ENCODE results near the gene TMEM86A. TPM values are rescaled to one million over a fixed set of nuclear protein-coding genes. Genes with fewer than 3 reads are reported as not detected.

TMEM86A gene
- total and polyA plus RNA-seq, 2 experiments from 2014 or later = 1.7 to 5.2 TPM

DNA sequence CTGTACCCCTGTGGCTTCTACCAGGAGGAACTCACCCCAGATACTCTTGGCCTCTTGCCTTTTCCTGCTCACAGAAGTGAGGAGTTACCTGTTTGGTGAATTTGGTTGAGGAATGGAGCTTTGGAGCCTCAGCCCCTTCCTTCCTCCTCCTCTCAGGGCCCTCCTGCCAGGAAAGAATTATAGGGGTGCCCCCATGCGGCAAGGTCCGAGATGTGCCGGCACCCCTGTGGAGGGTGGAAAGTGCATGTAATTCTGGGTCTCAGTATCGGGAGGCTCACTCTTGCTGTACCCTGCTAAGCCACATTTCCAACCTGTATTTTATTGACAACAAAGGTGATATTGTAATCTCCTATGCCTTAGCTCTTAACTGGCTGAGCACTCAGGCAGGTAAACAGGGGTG is 41.1 kb downstream of the TMEM86A start:
- no peaks in the 10 kb centered on the region for H3K4me1 ChIP-seq (ENCODE audit: insufficient read depth)
- H3K9me3 ChIP-seq (ENCODE audit: low read depth) = no peaks in the 10 kb centered on the region
- no peaks in the 10 kb centered on the region for H3K27me3 ChIP-seq
- no peaks in the 10 kb centered on the region for H3K36me3 ChIP-seq (replicated peaks; ENCODE audit: insufficient read depth, low read depth)
- no peak overlapping the region for H3K27ac ChIP-seq
- TF ChIP-seq EZH2 (IDR thresholded peaks at IDR 0.05; ENCODE audit: borderline replicate concordance) = no peak
- TF ChIP-seq, protein P1, sequence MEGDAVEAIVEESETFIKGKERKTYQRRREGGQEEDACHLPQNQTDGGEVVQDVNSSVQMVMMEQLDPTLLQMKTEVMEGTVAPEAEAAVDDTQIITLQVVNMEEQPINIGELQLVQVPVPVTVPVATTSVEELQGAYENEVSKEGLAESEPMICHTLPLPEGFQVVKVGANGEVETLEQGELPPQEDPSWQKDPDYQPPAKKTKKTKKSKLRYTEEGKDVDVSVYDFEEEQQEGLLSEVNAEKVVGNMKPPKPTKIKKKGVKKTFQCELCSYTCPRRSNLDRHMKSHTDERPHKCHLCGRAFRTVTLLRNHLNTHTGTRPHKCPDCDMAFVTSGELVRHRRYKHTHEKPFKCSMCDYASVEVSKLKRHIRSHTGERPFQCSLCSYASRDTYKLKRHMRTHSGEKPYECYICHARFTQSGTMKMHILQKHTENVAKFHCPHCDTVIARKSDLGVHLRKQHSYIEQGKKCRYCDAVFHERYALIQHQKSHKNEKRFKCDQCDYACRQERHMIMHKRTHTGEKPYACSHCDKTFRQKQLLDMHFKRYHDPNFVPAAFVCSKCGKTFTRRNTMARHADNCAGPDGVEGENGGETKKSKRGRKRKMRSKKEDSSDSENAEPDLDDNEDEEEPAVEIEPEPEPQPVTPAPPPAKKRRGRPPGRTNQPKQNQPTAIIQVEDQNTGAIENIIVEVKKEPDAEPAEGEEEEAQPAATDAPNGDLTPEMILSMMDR (IDR thresholded peaks at IDR 0.05; ENCODE audit: poor library complexity) = no peak
- no peak for TF ChIP-seq EZH2phosphoT487 (IDR thresholded peaks at IDR 0.05; ENCODE audit: low read depth, severe bottlenecking, unreplicated experiment)
- no peak overlapping the region for H3K4me3 ChIP-seq
- H4K20me1 ChIP-seq (ENCODE audit: insufficient read depth, poor library complexity, severe bottlenecking) = no peaks in the 10 kb centered on the region
- no peak overlapping the region for H2AFZ ChIP-seq
- no peaks in the 10 kb centered on the region for H3K9me2 ChIP-seq (replicated peaks; ENCODE audit: insufficient read depth)
- no peak overlapping the region for H3K4me2 ChIP-seq
- H3K79me2 ChIP-seq = no peaks in the 10 kb centered on the region
- WGBS (ENCODE audit: low lambda C conversion rate, missing lambda C conversion rate) = 83% methylated on average over 4 of the region's 4 CpGs
- no peak for DNase-seq (ENCODE audit: low spot score)

DNA sequence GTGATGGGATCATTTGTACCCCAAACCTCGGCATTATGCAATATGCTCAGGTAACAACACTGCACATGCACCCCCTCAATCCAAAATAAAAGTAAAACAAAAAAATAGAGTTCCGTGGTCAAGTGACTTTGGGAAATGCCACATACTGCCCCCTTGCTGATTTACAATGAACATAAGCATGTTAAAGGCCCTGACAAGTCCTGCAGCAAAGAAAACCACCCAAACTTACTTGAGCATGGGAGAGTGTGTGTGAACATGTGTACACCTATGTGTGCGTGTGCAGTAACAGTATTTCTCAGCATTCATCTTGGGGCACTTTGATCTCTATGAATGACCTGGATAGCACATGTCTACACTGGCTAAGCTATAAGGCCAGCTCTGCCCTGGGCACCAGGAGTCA is 43.2 kb downstream of the TMEM86A start:
- no peak for TF ChIP-seq EZH2 (IDR thresholded peaks at IDR 0.05; ENCODE audit: borderline replicate concordance)
- H3K36me3 ChIP-seq (replicated peaks; ENCODE audit: insufficient read depth, low read depth) = no peaks in the 10 kb centered on the region
- 94% methylated on average over 3 of the region's 3 CpGs for WGBS (ENCODE audit: low lambda C conversion rate, missing lambda C conversion rate)

DNA sequence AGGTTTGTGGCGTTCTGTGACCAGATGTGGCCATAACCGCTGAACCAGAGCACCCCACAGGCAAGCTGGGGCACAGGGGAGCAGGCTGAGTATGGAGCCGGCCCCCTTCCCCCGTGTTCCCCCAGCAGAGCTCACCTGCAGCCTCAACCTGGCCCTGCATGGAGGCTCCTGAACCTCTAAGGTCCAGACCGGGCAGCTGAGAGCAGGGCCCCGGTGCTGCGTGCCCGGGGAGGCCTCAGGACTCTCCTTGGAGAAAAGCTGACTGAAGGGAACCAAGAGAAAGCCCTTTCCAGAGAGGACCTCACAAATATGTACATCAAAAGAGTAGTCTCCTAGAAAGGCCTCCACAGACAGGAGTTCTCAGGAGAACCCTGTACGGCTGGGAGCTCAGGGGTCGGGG is 44.8 kb downstream of the TMEM86A start:
- TF ChIP-seq, protein P1 (IDR thresholded peaks at IDR 0.05; ENCODE audit: poor library complexity) = no peak
- no peak for TF ChIP-seq EZH2phosphoT487 (IDR thresholded peaks at IDR 0.05; ENCODE audit: low read depth, severe bottlenecking, unreplicated experiment)
- no peak for TF ChIP-seq EZH2 (IDR thresholded peaks at IDR 0.05; ENCODE audit: borderline replicate concordance)
- Histone ChIP-seq H3K9me3 (ENCODE audit: low read depth) (no peaks in the 10 kb centered on the region), H3K9me2 (replicated peaks; ENCODE audit: insufficient read depth) (no peaks in the 10 kb centered on the region), H3K4me2 (no peak overlapping the region), H3K27ac (no peak overlapping the region), H3K4me3 (no peak overlapping the region), H3K27me3 (no peaks in the 10 kb centered on the region), H2AFZ (no peak overlapping the region), H4K20me1 (ENCODE audit: insufficient read depth, poor library complexity, severe bottlenecking) (no peaks in the 10 kb centered on the region), H3K36me3 (replicated peaks; ENCODE audit: insufficient read depth, low read depth) (no peaks in the 10 kb centered on the region), H3K79me2 (no peaks in the 10 kb centered on the region), H3K4me1 (ENCODE audit: insufficient read depth) (no peaks in the 10 kb centered on the region)
- WGBS (ENCODE audit: low lambda C conversion rate, missing lambda C conversion rate) = 92% methylated on average over 10 of the region's 10 CpGs
- DNase-seq (ENCODE audit: low spot score) = no peak

More for the DNA sequence above, 43.2 kb downstream of the TMEM86A start:
- no peak overlapping the region for H2AFZ ChIP-seq
- no peaks in the 10 kb centered on the region for H3K79me2 ChIP-seq
- H3K27ac ChIP-seq = no peak overlapping the region
- no peaks in the 10 kb centered on the region for H3K4me1 ChIP-seq (ENCODE audit: insufficient read depth)
- no peaks in the 10 kb centered on the region for H3K9me3 ChIP-seq (ENCODE audit: low read depth)
- H3K9me2 ChIP-seq (replicated peaks; ENCODE audit: insufficient read depth) = no peaks in the 10 kb centered on the region
- no peak for DNase-seq (ENCODE audit: low spot score)
- no peaks in the 10 kb centered on the region for H4K20me1 ChIP-seq (ENCODE audit: insufficient read depth, poor library complexity, severe bottlenecking)
- no peaks in the 10 kb centered on the region for H3K27me3 ChIP-seq
- H3K4me2 ChIP-seq = no peak overlapping the region
- H3K4me3 ChIP-seq = no peak overlapping the region

DNA sequence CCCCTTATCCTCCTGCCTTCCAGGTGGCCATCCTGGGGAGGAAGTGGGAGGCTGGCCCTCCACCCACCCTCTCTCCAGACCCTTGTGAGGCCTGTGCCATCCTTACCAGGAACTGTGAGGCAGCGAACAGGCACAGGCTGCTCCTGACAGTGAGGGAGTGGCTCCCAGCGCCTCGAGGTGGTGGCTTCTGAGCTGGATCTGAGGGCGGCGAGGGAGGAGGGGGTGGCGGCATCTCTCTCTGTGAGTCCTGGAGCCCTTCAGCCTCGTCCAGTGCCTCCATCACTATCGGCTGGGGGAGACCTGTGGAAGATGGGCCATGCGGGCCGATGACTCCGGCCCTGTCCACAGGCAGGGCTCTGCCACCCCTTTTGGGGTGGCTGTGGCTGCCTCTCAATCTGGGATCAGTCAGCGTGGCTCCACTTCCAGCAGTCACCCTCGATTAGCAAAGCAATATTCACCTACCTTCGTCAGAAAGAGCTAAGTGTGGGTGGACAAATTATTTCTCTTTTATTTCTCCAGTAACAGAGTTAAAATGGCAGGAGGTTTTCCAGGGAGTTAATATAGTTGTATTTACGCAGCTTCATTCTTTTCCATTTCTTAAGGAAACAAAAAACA is 45.4 kb downstream of the TMEM86A start:
- no peaks in the 10 kb centered on the region for H3K4me1 ChIP-seq (ENCODE audit: insufficient read depth)
- H3K4me3 ChIP-seq = no peak overlapping the region
- no peak overlapping the region for H3K27ac ChIP-seq
- no peaks in the 10 kb centered on the region for H3K9me3 ChIP-seq (ENCODE audit: low read depth)
- no peak for DNase-seq (ENCODE audit: low spot score)
- no peak for TF ChIP-seq EZH2 (IDR thresholded peaks at IDR 0.05; ENCODE audit: borderline replicate concordance)
- TF ChIP-seq, protein P1 (IDR thresholded peaks at IDR 0.05; ENCODE audit: poor library complexity) = no peak
- no peak for TF ChIP-seq EZH2phosphoT487 (IDR thresholded peaks at IDR 0.05; ENCODE audit: low read depth, severe bottlenecking, unreplicated experiment)
- no peaks in the 10 kb centered on the region for H3K79me2 ChIP-seq
- no peaks in the 10 kb centered on the region for H3K36me3 ChIP-seq (replicated peaks; ENCODE audit: insufficient read depth, low read depth)
- H3K4me2 ChIP-seq = no peak overlapping the region
- H3K9me2 ChIP-seq (replicated peaks; ENCODE audit: insufficient read depth) = no peaks in the 10 kb centered on the region
- H4K20me1 ChIP-seq (ENCODE audit: insufficient read depth, poor library complexity, severe bottlenecking) = no peaks in the 10 kb centered on the region
- 96% methylated on average over 14 of the region's 15 CpGs for WGBS (ENCODE audit: low lambda C conversion rate, missing lambda C conversion rate)
- H3K27me3 ChIP-seq = no peaks in the 10 kb centered on the region
- no peak overlapping the region for H2AFZ ChIP-seq
